Neural cell (in vitro differentiated cells): Measurements from ENCODE around the gene TNS4. TPM values are rescaled to one million over a fixed set of nuclear protein-coding genes. Genes with fewer than 3 reads are reported as not detected.

ENCODE experiments used
- H2AFZ ChIP-seq: fragments of 200-600, 300-800 bp; sonication (generic), shearing (Covaris generic); 2 replicates; pipeline ENCODE4 v1.6.0; 2014; ENCODE audit warnings: low read depth, mild to moderate bottlenecking, antibody characterized with exemption, low read length, moderate library complexity
- H3F3A ChIP-seq: fragments of 200-600 bp; shearing (Covaris generic); 2 replicates; pipeline ENCODE4 v1.6.1; 2016; ENCODE audit warnings: mild to moderate bottlenecking, moderate library complexity, mixed read lengths, antibody characterized with exemption, low read length; ENCODE audit not compliant: insufficient read depth, poor library complexity, severe bottlenecking
- H3K27ac ChIP-seq: fragments of 200-600, 300-800 bp; sonication (generic), shearing (Covaris generic); 2 replicates; pipeline ENCODE4 v1.5.1; 2014; ENCODE audit warnings: mild to moderate bottlenecking, low read length, moderate library complexity
- H3K27me3 ChIP-seq: fragments of 300-800, 200-600 bp; sonication (generic), shearing (Covaris generic); 2 replicates; pipeline ENCODE4 v1.6.0; 2014; ENCODE audit warnings: mild to moderate bottlenecking, low read depth, low read length, moderate library complexity; ENCODE audit not compliant: insufficient read depth
- H3K36me3 ChIP-seq: fragments of 300-800, 200-600 bp; sonication (generic), shearing (Covaris generic); 2 replicates; pipeline ENCODE4 v1.5.1; 2014; ENCODE audit warnings: mild to moderate bottlenecking, antibody characterized with exemption, low read length, moderate library complexity; ENCODE audit not compliant: insufficient read depth
- H3K4me2 ChIP-seq: fragments of 300-800, 200-600 bp; sonication (generic), shearing (Covaris generic); 2 replicates; pipeline ENCODE4 v1.6.0; 2014; ENCODE audit warnings: mild to moderate bottlenecking, low read length
- H3K4me3 ChIP-seq: fragments of 300-800, 200-600 bp; sonication (generic), shearing (Covaris generic); 2 replicates; pipeline ENCODE4 v1.5.1; 2014; ENCODE audit warnings: mild to moderate bottlenecking, low read length, moderate library complexity
- H3K79me2 ChIP-seq: fragments of 200-600 bp; shearing (Covaris generic); replicated peaks from 2 replicates; pipeline ENCODE4 v1.6.0; 2014; ENCODE audit warnings: mild to moderate bottlenecking, low read length, moderate library complexity; ENCODE audit not compliant: insufficient read depth
- H3K9ac ChIP-seq: fragments of 300-800, 200-600 bp; sonication (generic), shearing (Covaris generic); 2 replicates; pipeline ENCODE4 v1.6.1; 2016; ENCODE audit warnings: mild to moderate bottlenecking, low read length, mixed read lengths
- H3K9me2 ChIP-seq: fragments of 200-600 bp; shearing (Covaris generic); 2 replicates; pipeline ENCODE4 v1.6.1; 2016; ENCODE audit warnings: mild to moderate bottlenecking, low read length, mixed read lengths; ENCODE audit not compliant: insufficient read depth
- H3K9me3 ChIP-seq: fragments of 200-600, 300-800 bp; sonication (generic), shearing (Covaris generic); 2 replicates; pipeline ENCODE4 v1.6.1; 2016; ENCODE audit warnings: mild to moderate bottlenecking, mixed run types, low read length, moderate library complexity, mixed read lengths
- H4K20me1 ChIP-seq: fragments of 200-600 bp; shearing (Covaris generic); 2 replicates; pipeline ENCODE4 v1.6.1; 2016; ENCODE audit warnings: mild to moderate bottlenecking, mixed run types; ENCODE audit not compliant: insufficient read depth
- EP300 ChIP-seq: fragments of 450-650 bp; conservative IDR thresholded peaks from 2 replicates; pipeline ENCODE4 v1.6.1; 2014; ENCODE audit warnings: antibody characterized with exemption, mild to moderate bottlenecking, moderate library complexity; ENCODE audit not compliant: poor library complexity, severe bottlenecking
- EZH2 ChIP-seq: fragments of 200-600, 300-800 bp; shearing (Covaris generic), sonication (generic); IDR thresholded peaks from 2 replicates; pipeline ENCODE4 v1.6.1; 2014; ENCODE audit warnings: antibody characterized with exemption, low read length, borderline replicate concordance, mild to moderate bottlenecking; ENCODE audit not compliant: insufficient read depth, poor library complexity, severe bottlenecking
- MXI1 ChIP-seq: fragments of 450-650 bp; conservative IDR thresholded peaks from 2 replicates; pipeline ENCODE4 v1.6.1; 2014; ENCODE audit warnings: antibody characterized with exemption, mild to moderate bottlenecking; ENCODE audit not compliant: poor library complexity, severe bottlenecking
- POLR2AphosphoS5 ChIP-seq: IDR thresholded peaks from 2 replicates; pipeline ENCODE4 v1.6.1; 2012
- RAD21 ChIP-seq: fragments of 450-650 bp; conservative IDR thresholded peaks from 2 replicates; pipeline ENCODE4 v1.6.1; 2014; ENCODE audit warnings: antibody characterized with exemption, mild to moderate bottlenecking, moderate library complexity
- SMC3 ChIP-seq: fragments of 450-650 bp; conservative IDR thresholded peaks from 2 replicates; pipeline ENCODE4 v1.6.1; 2014; ENCODE audit warnings: antibody characterized with exemption, mild to moderate bottlenecking, moderate library complexity; ENCODE audit not compliant: poor library complexity
- polyA plus RNA-seq: library from polyadenylated mRNA; depleted of rRNA; stranded (reverse); fragments of >200 nt; gene quantifications from 2 replicates; pipeline ENCODE4 v1.2.3, GENCODE V29; 2014
- TF ChIP-seq, protein P1 (sequence below): fragments of 450-650 bp; IDR thresholded peaks from 2 replicates; pipeline ENCODE4 v1.5.1; 2014; ENCODE audit warnings: antibody characterized with exemption, mild to moderate bottlenecking, moderate library complexity; ENCODE audit not compliant: poor library complexity, severe bottlenecking
- TF ChIP-seq, protein P2 (sequence below): IDR thresholded peaks from 2 replicates; pipeline ENCODE4 v1.6.1; 2012; ENCODE audit warnings: borderline replicate concordance

Gene TNS4
- polyA plus RNA-seq, 1 donor from 2014 or later = not detected

DNA sequence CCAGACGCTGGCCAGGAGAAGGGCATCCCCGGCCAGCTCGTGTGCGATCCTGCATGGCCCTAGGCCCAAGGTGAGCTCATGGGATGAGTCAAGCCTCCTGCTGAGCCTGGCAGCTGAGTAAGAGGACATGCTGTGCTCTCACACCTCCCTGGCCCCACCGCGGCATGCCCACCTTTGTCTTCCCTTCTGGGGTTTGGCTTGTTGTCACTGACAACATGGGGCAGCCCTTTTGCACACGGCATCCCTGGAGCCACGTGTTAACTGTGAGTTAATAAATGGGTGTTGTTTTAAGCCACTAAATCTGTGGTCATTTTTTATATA, 8.9 kb upstream of the TNS4 start:
- Histone ChIP-seq H3K36me3 (no peaks in the 10 kb centered on the region), H3K79me2 (no peaks in the 10 kb centered on the region), H3F3A (no peaks in the 10 kb centered on the region), H3K27ac (no peak overlapping the region), H2AFZ (no peak overlapping the region), H3K27me3 (no peaks in the 10 kb centered on the region), H3K4me2 (no peak overlapping the region), H3K9ac (no peak overlapping the region), H3K9me3 (no peaks in the 10 kb centered on the region), H3K4me3 (no peak overlapping the region), H3K9me2 (no peaks in the 10 kb centered on the region), H4K20me1 (no peaks in the 10 kb centered on the region)
- TF ChIP-seq POLR2AphosphoS5 = no peak
- TF ChIP-seq EZH2 = no peak
- TF ChIP-seq, protein P1, sequence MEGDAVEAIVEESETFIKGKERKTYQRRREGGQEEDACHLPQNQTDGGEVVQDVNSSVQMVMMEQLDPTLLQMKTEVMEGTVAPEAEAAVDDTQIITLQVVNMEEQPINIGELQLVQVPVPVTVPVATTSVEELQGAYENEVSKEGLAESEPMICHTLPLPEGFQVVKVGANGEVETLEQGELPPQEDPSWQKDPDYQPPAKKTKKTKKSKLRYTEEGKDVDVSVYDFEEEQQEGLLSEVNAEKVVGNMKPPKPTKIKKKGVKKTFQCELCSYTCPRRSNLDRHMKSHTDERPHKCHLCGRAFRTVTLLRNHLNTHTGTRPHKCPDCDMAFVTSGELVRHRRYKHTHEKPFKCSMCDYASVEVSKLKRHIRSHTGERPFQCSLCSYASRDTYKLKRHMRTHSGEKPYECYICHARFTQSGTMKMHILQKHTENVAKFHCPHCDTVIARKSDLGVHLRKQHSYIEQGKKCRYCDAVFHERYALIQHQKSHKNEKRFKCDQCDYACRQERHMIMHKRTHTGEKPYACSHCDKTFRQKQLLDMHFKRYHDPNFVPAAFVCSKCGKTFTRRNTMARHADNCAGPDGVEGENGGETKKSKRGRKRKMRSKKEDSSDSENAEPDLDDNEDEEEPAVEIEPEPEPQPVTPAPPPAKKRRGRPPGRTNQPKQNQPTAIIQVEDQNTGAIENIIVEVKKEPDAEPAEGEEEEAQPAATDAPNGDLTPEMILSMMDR = no peak
- TF ChIP-seq SMC3 = no peak
- TF ChIP-seq, protein P2, sequence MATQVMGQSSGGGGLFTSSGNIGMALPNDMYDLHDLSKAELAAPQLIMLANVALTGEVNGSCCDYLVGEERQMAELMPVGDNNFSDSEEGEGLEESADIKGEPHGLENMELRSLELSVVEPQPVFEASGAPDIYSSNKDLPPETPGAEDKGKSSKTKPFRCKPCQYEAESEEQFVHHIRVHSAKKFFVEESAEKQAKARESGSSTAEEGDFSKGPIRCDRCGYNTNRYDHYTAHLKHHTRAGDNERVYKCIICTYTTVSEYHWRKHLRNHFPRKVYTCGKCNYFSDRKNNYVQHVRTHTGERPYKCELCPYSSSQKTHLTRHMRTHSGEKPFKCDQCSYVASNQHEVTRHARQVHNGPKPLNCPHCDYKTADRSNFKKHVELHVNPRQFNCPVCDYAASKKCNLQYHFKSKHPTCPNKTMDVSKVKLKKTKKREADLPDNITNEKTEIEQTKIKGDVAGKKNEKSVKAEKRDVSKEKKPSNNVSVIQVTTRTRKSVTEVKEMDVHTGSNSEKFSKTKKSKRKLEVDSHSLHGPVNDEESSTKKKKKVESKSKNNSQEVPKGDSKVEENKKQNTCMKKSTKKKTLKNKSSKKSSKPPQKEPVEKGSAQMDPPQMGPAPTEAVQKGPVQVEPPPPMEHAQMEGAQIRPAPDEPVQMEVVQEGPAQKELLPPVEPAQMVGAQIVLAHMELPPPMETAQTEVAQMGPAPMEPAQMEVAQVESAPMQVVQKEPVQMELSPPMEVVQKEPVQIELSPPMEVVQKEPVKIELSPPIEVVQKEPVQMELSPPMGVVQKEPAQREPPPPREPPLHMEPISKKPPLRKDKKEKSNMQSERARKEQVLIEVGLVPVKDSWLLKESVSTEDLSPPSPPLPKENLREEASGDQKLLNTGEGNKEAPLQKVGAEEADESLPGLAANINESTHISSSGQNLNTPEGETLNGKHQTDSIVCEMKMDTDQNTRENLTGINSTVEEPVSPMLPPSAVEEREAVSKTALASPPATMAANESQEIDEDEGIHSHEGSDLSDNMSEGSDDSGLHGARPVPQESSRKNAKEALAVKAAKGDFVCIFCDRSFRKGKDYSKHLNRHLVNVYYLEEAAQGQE = no peak
- no peak for TF ChIP-seq RAD21
- TF ChIP-seq MXI1 = no peak
- TF ChIP-seq EP300 = no peak

DNA sequence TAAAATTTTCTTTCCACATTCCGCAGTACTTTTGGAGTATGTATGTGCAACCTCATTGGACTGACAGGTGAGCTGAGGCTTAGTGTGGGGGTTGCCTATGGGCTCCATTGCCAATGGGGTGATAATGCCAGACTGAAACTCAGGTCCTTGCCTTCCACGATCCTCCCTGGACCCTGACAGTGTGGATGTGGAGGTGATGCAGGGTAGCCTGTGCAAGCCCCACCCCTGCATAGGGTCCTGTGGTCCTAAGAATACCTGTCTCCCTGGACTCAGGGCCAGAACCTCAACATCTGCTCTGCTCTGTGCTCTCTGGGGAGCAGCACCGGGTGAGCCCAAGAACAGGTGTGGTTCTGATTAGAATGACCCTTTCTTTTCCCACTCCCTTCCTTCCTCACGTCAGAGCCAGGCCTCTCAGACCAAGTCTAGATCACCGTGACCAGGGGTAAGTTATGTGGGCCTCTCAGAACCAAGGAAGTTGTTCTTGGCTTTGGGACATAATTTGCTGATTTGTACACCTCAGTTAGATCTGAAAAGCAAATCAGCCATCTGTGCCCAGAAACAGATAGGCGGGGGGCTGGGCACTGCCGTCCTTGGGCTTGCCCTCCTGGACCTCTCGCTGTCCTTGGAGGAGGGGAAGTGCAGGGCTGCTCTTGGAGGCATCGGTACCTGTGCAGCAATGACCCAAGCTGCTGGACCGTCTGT, 8.4 kb upstream of the TNS4 start:
- H3K79me2 ChIP-seq = no peaks in the 10 kb centered on the region

DNA sequence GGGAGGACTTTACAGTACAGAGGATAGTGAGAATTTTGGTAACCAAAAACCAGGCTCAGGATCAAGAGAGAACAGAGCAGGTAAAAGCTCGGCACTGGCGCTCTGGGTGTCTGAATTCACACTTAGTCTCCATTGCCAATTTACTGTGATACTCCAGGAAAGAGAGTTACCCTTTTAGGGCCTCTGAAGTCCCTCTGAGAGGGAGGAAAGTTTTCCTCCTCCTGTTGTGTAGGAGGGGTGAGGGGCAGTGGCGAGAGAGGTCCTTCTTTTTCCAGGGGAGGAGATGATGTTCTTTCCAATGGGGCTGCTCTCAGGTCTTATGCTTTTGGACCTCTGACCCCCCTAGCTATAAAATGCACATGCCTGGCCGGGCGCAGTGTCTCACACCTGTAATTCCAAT, 5.4 kb upstream of the TNS4 start:
- no peaks in the 10 kb centered on the region for H3K36me3 ChIP-seq
- no peak overlapping the region for H3K4me2 ChIP-seq
- H3K4me3 ChIP-seq = no peak overlapping the region
- H3K9me2 ChIP-seq = no peaks in the 10 kb centered on the region
- H3K27me3 ChIP-seq = no peaks in the 10 kb centered on the region
- no peak overlapping the region for H3K27ac ChIP-seq
- H3K9ac ChIP-seq = no peak overlapping the region
- TF ChIP-seq MXI1 (no peak), EZH2 (no peak), RAD21 (no peak), POLR2AphosphoS5 (no peak)
- TF ChIP-seq, protein P2 = no peak
- H3F3A ChIP-seq = no peaks in the 10 kb centered on the region
- no peak overlapping the region for H2AFZ ChIP-seq
- no peaks in the 10 kb centered on the region for H3K79me2 ChIP-seq
- H3K9me3 ChIP-seq = no peaks in the 10 kb centered on the region
- no peaks in the 10 kb centered on the region for H4K20me1 ChIP-seq

More for the DNA sequence above, 8.4 kb upstream of the TNS4 start:
- no peak for TF ChIP-seq MXI1
- no peak overlapping the region for H2AFZ ChIP-seq
- no peak overlapping the region for H3K27ac ChIP-seq
- no peaks in the 10 kb centered on the region for H3K36me3 ChIP-seq
- no peaks in the 10 kb centered on the region for H3F3A ChIP-seq
- H3K9ac ChIP-seq = no peak overlapping the region
- no peaks in the 10 kb centered on the region for H3K9me2 ChIP-seq
- no peaks in the 10 kb centered on the region for H3K27me3 ChIP-seq
- H3K4me3 ChIP-seq = no peak overlapping the region
- no peak overlapping the region for H3K4me2 ChIP-seq
- H3K9me3 ChIP-seq = no peaks in the 10 kb centered on the region
- no peaks in the 10 kb centered on the region for H4K20me1 ChIP-seq
